Measurements from ENCODE around the gene CUEDC1.
"Not testable (repeated sequence)": the region's sequence is repeated elsewhere in the genome, so short reads cannot be mapped to it uniquely, and the experiment has no call there.

CUEDC1 gene

GRCh38 chr17:57859601-57860413 is 95.4 kb downstream of the CUEDC1 start:
- DNase-seq: no peak

DNA sequence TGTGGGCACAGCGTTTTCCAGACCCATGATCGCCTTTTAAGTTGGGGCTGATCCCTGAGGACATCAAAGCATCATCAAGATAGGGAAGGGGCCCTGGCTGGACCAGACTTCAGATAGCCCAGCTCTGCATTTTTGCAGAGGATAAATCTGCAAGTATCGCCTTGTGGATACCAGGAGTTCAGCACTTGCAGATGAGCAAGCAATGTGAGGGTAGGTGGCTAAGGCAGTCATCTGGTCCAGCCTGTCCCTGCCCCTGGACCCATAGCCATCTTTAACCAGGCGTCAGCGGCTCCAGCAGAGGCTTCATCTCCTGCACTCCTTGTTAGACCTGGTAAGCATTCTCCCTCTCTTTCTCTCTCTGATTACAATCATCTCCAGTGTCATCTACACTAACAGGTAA is 96.4 kb downstream of the CUEDC1 start:
- no peak for DNase-seq

DNA sequence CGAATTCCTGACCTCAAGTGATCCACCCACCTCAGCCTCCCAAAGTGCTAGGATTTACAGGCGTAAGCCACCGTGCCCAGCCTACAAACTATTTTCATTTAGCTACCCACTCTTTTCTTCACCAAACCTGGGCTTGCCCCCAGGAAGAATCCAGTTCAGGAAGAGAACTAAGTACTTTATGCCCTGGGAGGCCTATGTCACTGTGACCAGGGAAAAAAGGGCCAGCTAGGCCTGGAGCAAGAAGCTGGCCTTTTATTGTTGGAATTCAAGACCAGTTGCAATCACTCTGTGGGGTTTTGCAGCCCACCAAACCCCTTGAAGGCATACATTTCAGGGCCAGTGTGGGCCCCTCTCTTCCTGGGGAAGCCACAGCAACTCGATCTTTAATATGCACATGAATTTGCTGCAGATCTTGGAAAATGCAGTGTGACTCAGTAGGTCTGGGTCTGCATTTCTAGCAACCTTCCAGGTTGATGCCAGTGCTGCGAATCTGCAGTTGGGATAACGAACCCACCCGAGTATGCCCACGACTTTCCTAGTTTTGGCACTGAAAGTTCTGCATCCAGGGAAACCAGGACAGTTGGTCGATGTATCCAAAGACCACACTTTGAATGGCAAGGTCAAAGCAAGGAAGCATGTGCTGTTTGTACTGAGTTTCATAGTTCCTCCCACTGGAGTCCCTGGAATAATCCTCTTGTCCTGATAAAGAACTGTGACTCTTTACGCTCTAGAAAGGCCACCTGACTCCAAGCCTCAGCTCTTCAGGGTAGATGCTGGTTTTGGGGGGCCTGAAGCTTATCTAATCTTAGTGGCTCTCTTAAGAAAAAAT is 98.2 kb downstream of the CUEDC1 start:
- no peak for DNase-seq

DNA sequence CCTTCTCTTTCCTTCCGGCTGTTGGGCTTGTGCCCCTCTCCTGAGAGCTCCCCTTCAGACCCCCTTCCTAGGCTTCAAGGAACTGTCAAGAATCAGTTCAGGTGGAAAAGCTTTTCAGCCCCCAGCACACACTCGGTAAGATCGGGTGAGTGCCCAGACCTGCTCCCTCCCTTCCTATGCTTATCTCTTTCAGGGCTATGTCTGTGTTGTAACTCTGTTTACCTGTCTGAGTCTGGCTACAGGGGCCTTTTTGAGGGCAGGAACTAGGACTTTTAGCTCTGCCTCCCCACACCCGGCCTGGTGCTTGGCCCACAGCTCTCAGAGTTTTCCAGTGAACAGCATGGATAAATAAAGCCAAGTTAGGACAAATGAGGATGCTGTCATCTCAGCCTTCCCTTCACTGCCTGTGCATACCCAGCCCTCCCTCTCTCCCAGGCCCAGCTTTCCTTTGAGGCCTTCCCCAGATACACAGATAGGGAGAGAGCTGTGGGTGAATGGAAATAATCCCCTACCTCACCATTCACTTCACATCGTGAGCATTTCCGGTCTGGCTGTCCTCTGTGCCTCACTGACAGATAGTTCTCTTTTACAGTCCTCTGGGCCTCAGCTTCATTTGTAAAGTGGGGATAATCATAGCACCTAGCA is 99.7 kb downstream of the CUEDC1 start:
- no peak for DNase-seq

GRCh38 chr17:57853695-57854094 is 101.5 kb downstream of the CUEDC1 start:
- DNase-seq: no peak

GRCh38 chr17:57852955-57853328 is 102.3 kb downstream of the CUEDC1 start:
- no peak for DNase-seq

DNA sequence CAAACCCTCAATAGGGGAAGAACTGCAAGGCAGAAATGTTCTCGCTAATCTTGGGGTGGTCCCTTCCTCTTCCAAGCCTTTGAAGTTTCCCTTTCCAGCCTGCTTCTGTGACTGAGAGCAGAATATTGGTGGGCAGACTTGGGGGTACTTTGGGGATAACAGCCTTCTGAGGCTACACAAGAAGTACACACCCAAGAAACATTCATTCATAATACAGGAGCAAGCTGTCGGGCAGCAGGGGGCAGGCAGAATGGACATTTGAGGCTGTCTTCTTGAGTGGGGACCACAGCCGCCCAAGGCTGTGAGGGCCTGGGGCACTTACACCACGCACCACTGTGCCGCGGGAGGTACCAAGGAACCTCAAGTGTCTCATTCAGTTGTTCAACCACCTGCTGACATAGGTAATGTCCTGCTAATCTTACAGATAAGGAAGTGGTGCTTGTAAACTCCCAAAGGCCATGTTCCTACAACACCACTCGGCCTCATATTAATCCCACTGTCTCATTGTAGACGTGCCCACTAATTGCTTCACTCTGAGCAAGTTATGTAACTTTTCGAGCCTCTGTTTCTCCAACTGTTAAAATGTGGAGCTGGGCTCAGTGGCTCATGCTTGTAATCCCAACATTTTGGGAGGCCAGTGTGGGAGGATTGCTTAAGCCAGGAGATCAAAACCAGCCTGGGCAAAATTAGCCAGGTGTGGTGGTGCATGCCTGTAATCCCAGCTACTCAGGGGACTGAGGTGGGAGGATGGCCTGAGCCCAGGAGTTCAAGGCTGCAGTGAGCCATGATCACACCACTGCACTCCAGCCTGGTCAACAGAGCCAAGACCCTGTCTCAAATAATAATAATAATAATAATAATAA is 102.9 kb downstream of the CUEDC1 start:
- no peak for DNase-seq

DNA sequence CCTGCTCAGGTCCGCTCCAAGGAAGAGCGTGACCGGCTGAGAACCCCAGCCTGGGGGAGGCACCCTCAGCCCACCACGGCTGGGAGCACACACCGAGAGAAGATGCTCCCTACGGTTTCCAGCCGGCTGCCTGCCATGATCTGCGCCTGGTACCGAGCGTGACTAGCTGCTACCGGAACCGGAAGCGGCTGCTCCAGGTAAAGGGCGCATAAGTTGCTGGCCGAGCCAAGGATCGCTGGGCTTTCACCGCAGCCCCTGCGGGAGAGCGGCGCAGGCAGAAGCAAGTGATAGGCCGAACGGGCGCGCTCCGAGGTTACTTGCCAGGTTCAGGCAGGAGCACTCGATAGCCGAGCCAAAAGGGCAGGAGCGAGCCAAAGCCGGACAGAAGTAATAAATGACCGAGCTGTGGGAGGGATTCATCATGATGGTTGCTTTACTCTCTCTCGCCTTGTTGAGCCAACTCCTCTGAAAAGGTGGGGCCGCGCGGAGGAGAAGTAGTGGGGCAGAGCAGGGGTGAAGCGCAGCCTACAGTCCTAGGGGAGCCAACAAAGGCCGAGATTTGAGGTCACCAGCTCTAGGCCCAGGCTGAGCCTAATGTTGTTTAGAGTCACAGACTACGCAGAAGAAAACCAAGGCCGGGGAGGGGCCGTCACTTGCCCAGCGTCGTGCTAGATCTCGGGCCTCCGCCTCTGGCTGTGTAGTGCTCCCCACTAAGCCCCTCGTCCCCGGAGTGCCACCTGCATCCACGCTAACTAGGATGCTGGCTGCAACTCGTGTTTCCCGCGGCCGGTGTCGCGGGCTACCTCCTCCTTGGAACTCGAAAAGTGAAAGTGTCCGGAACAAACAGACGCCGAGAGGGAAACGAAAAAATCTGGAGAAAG is 105.1 kb downstream of the CUEDC1 start, which contains the start of gene MRPS23:
Gene MRPS23, minus strand, starts transcription at position 171 of the 881 bp plus-strand sequence. Its CDS starts 34 bp downstream, at position 137.
- DNase-seq: peak; percentile 98

DNA sequence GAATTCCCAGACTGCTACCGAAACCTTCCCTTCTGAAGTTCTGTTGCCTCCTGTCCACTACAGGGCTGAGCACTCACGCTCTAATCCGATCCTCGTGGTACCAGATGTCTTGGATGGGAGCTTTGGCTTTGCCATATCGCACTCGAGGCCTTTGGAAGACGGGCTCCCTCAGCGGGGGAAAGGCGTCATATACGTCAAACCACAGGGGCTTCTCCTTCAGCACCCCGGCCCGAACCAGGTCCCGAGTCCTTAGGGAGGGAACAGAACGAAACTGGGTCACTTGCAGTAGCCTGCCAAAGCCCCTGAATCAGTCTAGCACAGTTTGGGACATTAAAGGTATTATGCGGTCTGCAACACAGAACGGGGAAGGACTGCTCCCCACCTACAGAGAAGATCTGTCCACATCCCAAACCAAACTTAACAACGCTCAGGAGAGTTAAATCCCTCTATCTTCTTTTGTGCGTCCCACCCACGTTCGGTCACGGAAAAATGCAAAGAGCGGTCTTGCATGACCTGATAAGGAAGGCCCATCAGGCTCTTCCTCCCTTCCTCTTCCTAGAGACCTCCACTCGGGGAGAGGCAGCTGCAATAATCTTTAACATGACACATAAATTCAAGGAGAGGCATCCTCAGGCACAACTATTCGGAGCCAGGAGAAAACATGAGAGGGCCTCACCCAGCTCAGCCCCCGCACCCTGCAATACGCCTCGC is 105.9 kb downstream of the CUEDC1 start:
- no peak for DNase-seq

GRCh38 chr17:57846056-57846945 is 108.9 kb downstream of the CUEDC1 start:
- not testable (repeated sequence) for DNase-seq

- DNase-seq: no peak
Observed at GRCh38 chr17:57842280-57842679, 112.9 kb downstream of the CUEDC1 start.

GRCh38 chr17:57839571-57839923 is 115.7 kb downstream of the CUEDC1 start:
- no peak for DNase-seq

- no peak for DNase-seq
Observed at GRCh38 chr17:57838857-57839570, 116.2 kb downstream of the CUEDC1 start.

DNA sequence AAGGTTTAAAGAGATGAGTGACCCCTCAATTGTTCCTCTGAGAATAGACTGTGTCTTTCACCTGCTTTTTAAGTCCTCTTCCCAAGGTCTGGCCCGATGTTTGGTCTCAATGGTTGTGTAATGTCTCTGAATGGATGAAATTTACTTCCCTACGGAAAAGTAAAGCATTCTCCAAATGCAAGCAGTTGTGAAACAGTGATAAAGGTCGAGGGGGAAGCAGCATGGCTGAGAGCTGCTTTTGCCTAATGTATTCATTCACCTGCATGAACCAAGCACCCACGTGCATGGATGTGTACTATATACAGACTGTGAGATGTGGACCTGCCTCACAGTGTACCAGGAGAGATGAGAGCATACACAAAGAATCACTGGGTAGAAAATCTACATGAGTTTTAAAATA is 116.8 kb downstream of the CUEDC1 start:
- no peak for DNase-seq

DNA sequence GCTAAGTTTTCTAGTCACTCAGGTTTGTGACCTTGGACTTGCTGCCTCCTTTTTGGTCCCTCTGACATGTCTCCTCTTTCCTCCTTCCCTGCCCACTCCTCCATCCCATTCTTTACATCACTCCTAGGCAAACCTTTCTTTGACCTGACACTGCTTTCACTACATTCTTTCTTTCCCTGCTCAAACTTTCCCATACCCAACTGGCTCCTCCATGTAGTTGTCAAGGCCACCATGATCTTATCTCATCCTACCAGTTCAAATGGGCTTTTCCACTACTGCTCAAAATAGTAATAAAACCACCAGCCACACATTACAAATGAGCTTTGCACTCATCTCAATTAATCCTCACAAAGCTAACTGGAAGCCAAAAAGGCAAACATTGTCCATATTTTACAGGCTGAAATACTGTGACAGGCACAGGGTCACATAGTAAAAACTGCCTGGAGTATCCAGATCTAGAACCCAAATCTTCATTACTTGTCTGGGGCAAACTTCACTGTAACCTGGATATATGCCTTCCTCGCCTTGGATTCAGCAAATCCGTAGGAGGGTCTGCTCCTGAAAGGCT is 119.8 kb downstream of the CUEDC1 start:
- no peak for DNase-seq

GRCh38 chr17:57834146-57834741 is 121.0 kb downstream of the CUEDC1 start:
- no peak for DNase-seq

DNA sequence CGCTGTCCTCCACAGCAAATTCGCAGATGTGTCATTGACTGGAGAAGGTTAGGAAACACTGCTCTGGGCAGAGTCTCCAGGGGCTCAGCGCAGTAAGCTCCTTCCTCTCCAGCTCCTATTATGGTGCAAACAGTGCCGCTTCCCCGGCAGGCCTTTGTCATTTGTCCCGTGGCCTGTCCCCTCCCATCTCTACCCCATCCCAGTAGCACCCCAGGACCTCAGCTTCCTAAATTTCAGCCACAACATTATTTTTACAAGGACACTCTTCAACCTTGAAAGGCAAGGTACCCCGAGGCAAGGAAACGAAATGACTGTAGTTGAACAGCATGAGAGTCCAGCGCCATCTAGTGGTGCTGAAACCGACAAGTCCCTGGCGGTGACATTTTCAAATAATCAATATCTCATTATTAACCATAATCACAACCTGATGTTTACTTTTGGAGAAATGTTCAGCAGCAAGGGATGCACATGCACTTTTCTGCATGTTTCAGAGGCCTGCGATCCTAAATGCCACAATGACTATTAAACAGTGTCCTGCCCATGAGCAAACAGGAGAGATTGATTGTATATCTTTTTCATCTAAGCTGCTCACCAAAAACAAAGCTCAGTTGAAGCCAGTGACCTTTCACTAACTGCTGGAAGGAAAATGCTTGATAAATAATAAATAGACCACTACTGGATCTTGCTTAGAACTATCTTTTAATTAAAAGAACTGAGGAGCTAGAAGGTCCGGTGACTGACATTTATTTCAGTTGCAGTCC is 121.9 kb downstream of the CUEDC1 start:
- peak; percentile 49 for DNase-seq
